ENCODE results near the gene COLEC12.

DNA sequence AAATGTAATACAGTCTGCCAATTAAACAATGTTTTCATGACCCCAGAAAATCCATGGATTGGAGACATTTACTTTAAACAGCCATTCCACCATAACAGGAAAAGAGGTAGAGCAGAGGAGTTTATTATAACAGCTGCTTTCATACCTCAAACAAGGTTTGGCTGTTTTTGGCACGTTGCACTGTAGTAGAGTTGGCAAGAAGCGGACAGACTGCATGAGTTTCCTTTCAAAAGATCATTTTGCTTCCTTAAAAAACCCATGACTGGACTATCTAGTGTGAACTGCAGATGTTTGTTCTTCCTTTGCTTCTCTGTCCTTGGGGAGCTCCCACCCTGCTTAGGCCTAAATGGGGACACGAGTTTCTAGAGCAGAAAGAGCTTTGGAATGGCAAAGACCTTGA, 124.2 kb downstream of the COLEC12 start:
- TF ChIP-seq, protein P1, sequence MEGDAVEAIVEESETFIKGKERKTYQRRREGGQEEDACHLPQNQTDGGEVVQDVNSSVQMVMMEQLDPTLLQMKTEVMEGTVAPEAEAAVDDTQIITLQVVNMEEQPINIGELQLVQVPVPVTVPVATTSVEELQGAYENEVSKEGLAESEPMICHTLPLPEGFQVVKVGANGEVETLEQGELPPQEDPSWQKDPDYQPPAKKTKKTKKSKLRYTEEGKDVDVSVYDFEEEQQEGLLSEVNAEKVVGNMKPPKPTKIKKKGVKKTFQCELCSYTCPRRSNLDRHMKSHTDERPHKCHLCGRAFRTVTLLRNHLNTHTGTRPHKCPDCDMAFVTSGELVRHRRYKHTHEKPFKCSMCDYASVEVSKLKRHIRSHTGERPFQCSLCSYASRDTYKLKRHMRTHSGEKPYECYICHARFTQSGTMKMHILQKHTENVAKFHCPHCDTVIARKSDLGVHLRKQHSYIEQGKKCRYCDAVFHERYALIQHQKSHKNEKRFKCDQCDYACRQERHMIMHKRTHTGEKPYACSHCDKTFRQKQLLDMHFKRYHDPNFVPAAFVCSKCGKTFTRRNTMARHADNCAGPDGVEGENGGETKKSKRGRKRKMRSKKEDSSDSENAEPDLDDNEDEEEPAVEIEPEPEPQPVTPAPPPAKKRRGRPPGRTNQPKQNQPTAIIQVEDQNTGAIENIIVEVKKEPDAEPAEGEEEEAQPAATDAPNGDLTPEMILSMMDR (IDR thresholded peaks at IDR 0.05; ENCODE audit: poor library complexity) = no peak
- TF ChIP-seq EZH2 (IDR thresholded peaks at IDR 0.05; ENCODE audit: borderline replicate concordance) (no peak), EZH2phosphoT487 (IDR thresholded peaks at IDR 0.05; ENCODE audit: low read depth, severe bottlenecking, unreplicated experiment) (no peak)
